ENCODE measurements around the gene KRTAP5-2.

GRCh38 chr11:1632053-1632714 lies 34.1 kb upstream of the KRTAP5-2 start:
- TF ChIP-seq CTCF (IDR thresholded peaks at IDR 0.05; ENCODE audit: insufficient read depth, low read depth, low read length), result no peak
- TF ChIP-seq EZH2 (IDR thresholded peaks at IDR 0.05; ENCODE audit: insufficient read depth, low read length), result no peak

Measured in astrocyte (in vitro differentiated cells and primary cell).